ENCODE data around the gene KRTAP10-2. TPM values are rescaled to one million over a fixed set of nuclear protein-coding genes. Genes with fewer than 3 reads are reported as not detected.

KRTAP10-2 gene
- total RNA-seq, 4 donors from 2014 or later, result 0.76 to 11.1 (median 10.1) TPM; not detected in 1

DNA sequence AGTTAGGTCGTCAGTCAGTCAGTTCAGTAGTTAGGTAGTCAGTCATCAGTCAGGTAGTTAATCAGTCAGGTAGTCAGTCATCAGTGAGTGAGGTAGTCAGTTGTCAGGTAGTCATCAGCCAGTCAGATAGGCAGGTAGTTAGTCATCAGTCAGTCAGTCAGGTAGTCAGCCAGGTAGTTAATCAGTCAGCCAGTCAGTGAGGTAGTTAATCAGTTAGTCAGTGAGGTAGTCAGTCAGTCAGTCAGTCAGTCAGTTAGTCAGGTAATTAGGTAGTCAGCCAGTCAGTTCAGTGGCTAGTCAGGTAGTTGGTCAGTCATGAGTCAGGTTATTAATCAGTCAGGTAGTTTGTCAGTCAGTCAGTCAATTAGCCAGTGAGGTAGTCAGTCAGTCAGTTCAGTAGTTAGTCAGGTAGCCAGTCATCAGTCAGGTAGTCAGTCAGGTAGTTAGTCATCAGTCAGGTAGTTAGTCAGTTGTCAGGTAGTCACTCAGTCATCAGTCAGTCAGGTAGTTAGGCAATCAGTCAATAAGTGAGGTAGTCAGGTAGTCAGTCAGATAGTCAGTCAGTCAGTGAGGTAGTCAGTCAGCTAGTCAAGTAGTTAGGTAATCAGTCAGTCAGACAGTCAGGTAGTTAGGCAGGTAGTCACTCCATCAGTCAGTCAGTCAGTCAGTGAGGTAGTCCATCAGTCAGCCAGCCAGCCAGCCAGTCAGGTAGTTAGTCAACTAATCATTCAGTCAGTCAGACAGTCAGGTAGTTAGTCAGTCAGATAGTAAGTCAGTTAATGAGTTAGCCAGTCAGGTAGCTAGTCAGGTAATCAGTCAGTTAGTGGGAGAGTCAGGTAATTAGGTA, 27.5 kb downstream of the KRTAP10-2 start:
- 100% methylated on average over 1 of the region's 1 CpG for WGBS
- peaks cover 21% of the 10 kb centered on the region for H3K27me3 ChIP-seq
- peak in 1 of 2 donors; percentile 55 for DNase-seq (ENCODE audit: low spot score in 2 of 2)
- TF ChIP-seq EP300 (IDR thresholded peaks at IDR 0.05) (no peak), POLR2A (IDR thresholded peaks at IDR 0.05) (no peak)
- H3K9me3 ChIP-seq, result no peaks in the 10 kb centered on the region
- H3K36me3 ChIP-seq, result no peaks in the 10 kb centered on the region
- no peak overlapping the region for H3K27ac ChIP-seq
- H3K4me3 ChIP-seq, result no peak overlapping the region
- H3K4me1 ChIP-seq, result no peaks in the 10 kb centered on the region

DNA sequence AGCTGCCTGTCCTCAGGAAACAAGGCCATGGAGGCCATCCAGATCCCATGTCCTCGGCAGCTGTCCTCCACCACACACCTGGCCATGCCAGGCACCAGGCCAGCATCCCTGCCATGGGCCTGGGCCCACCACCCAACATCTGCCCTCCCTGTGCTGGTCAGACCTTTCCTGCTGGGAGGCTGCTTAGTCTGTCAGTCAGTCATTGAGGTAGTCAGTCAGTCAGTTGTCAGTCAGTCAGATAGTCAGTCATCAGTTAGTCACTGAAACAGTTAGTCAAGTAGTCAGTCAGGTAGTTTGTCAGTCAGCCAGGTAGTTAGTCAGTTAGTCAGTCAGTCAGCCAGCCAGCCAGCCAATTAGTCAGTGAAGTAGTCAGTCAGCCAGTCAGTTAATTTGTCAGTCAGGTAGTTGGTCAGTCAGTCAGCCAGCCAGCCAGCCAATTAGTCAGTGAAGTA, 28.5 kb downstream of the KRTAP10-2 start:
- Histone ChIP-seq H3K36me3 (no peaks in the 10 kb centered on the region), H3K27me3 (peaks cover 24% of the 10 kb centered on the region), H3K4me3 (no peak overlapping the region), H3K4me1 (no peaks in the 10 kb centered on the region), H3K27ac (no peak overlapping the region), H3K9me3 (no peaks in the 10 kb centered on the region)
- TF ChIP-seq, protein P1, sequence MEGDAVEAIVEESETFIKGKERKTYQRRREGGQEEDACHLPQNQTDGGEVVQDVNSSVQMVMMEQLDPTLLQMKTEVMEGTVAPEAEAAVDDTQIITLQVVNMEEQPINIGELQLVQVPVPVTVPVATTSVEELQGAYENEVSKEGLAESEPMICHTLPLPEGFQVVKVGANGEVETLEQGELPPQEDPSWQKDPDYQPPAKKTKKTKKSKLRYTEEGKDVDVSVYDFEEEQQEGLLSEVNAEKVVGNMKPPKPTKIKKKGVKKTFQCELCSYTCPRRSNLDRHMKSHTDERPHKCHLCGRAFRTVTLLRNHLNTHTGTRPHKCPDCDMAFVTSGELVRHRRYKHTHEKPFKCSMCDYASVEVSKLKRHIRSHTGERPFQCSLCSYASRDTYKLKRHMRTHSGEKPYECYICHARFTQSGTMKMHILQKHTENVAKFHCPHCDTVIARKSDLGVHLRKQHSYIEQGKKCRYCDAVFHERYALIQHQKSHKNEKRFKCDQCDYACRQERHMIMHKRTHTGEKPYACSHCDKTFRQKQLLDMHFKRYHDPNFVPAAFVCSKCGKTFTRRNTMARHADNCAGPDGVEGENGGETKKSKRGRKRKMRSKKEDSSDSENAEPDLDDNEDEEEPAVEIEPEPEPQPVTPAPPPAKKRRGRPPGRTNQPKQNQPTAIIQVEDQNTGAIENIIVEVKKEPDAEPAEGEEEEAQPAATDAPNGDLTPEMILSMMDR (IDR thresholded peaks at IDR 0.05), result no peak
- TF ChIP-seq EP300 (IDR thresholded peaks at IDR 0.05) (no peak), POLR2A (IDR thresholded peaks at IDR 0.05) (no peak), POLR2AphosphoS5 (IDR thresholded peaks at IDR 0.05) (no peak)
- no CpG with 5 or more reads among the region's 1 CpG for WGBS
- no peak for DNase-seq (ENCODE audit: low spot score in 2 of 2)

DNA sequence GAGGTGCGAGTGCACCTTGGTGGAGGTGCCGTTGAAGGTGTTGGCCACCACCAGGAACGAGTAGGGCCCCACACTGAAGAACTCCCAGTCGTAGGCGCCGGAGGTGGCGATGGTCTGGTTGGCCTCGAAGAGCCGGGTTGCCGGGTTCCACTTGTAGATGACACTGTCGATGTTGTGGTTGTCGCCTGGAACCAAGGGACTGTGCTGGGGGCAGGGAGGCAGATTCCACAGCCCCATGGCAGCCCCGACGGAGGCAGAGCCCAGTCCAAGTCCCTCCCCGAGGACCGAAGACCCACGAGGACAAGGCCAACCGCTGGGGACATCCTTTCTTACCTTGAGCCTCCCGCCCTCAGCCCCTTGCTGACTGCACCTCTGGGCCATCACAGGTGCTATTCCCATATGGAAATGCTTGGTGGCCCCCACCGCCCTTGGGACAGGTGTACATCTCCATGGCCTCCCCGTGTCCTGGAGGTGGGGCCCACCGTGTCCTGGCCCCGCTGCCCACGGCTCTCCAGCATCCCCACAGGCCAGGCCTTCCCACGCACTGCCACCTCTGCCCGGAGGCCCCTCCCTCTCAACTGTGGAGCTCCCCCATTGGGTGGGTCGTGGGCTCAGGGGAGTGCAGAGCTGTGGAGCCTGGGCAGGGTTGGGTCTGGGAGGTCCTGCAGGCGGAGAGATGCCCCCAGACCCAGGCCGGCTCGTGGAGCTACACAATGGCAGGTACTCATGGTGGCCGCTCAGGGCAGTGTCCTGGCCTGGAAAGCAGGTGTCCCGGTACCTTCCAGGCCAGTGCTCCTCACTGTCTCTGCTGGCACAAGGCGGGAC, 29.2 kb downstream of the KRTAP10-2 start:
- no peaks in the 10 kb centered on the region for H3K9me3 ChIP-seq
- peaks cover 24% of the 10 kb centered on the region for H3K27me3 ChIP-seq
- H3K4me3 ChIP-seq, result no peak overlapping the region
- H3K4me1 ChIP-seq, result no peaks in the 10 kb centered on the region
- H3K27ac ChIP-seq, result no peak overlapping the region
- TF ChIP-seq, protein P1 (IDR thresholded peaks at IDR 0.05), result no peak
- TF ChIP-seq EP300 (IDR thresholded peaks at IDR 0.05), result no peak
- no peak for TF ChIP-seq POLR2A (IDR thresholded peaks at IDR 0.05)
- TF ChIP-seq POLR2AphosphoS5 (IDR thresholded peaks at IDR 0.05), result no peak
- 90% methylated on average over 10 of the region's 33 CpGs for WGBS
- DNase-seq (ENCODE audit: low spot score in 2 of 2), result peak; percentile 48 to 78
- no peaks in the 10 kb centered on the region for H3K36me3 ChIP-seq

DNA sequence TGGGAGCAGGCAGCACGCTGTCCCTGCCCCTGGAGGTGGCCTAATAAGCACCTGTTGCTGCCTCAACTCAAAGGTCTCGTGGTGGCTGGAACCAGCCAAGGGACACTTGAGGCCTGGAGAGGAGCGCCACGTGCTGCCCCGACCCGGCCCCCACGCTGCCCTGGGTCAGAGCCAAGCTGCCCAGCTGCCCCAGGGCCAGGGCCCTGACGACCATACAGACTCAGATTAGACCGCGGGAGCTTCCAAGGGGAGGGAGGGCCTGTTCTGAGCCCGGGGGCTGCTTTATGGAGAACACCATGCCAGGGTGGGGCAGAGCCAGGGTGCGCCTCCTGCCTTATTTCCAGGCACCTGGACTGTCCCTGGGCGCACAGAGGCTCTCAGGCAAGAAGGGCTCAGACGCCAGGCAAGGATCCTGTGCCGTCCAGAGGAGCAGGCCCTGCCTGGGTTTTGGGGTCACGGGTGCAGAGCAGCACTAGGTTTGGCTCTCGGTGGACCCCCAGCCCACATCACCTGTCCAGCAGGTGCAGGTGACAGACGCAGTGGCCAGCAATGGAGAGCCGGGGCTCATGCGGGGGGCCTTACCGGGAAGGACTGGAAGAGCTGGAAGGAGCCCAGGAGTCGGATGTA, 29.9 kb downstream of the KRTAP10-2 start:
- Histone ChIP-seq H3K36me3 (no peaks in the 10 kb centered on the region), H3K9me3 (no peaks in the 10 kb centered on the region), H3K4me3 (no peak overlapping the region), H3K27me3 (peaks cover 24% of the 10 kb centered on the region), H3K4me1 (no peaks in the 10 kb centered on the region), H3K27ac (no peak overlapping the region)
- WGBS, result 93% methylated on average over 5 of the region's 22 CpGs
- peak; percentile 44 to 63 for DNase-seq (ENCODE audit: low spot score in 2 of 2)
- TF ChIP-seq, protein P1 (IDR thresholded peaks at IDR 0.05), result no peak
- TF ChIP-seq POLR2A (IDR thresholded peaks at IDR 0.05) (no peak), EP300 (IDR thresholded peaks at IDR 0.05) (no peak), POLR2AphosphoS5 (IDR thresholded peaks at IDR 0.05) (no peak)

DNA sequence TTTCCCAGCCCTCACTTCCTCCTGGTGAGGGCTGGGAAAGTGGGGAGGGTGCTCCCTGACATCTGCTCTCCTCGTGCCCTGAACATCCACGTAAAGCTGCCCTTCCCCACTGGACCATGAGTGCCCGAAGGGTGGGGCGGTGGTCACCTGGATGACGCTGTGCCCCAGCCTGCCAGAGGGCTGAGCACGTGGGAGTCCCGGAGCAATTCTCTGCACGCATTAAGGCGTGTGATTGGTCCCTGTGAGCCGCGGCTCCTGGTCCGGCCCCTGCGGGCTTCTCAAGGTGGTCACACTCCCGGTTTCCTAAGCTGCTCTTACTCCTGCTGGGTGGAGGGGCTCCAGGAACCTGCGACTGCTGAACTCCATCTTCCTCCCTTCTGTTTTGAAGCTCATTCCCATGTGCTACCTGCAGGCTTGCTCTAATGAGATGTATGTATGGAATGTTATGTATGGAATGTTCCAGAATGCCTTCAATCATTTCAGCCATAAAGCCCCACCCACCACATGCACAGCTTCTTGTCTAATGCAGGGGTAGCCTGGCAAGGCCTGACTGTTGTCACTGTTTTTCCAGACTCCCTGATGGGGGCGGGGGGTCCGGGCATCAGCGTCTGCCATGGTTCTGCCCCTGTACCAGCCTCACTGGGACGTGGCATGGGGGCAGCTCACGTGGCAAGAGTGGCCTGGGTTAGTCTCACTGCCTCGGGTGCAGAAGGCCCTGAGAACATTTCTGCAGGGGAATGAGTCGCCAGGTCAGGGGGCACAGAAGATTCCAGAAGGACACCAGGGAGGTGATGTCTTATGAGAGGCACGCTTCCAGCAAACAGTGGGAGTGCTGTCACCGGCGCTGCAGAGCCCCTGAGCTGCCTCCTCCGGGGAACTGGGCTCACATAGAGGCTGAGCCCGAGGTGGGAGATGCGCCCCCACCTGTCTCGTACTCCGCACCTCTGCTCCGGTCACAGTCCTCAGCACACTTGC, 30.7 kb downstream of the KRTAP10-2 start:
- Histone ChIP-seq H3K9me3 (no peaks in the 10 kb centered on the region), H3K4me3 (no peak overlapping the region), H3K36me3 (no peaks in the 10 kb centered on the region), H3K27me3 (peaks cover 24% of the 10 kb centered on the region), H3K27ac (no peak overlapping the region), H3K4me1 (no peaks in the 10 kb centered on the region)
- WGBS, result 86% methylated on average over 19 of the region's 31 CpGs
- peak; percentile 56 to 67 for DNase-seq (ENCODE audit: low spot score in 2 of 2)
- TF ChIP-seq, protein P1 (IDR thresholded peaks at IDR 0.05), result no peak
- TF ChIP-seq EP300 (IDR thresholded peaks at IDR 0.05) (no peak), POLR2A (IDR thresholded peaks at IDR 0.05) (no peak), POLR2AphosphoS5 (IDR thresholded peaks at IDR 0.05) (no peak)
